H9 (cell line): Measurements from ENCODE around the gene OR13G1. TPM values are rescaled to one million over a fixed set of nuclear protein-coding genes. Genes with fewer than 3 reads are reported as not detected.

Source experiments
- DNase-seq: peaks from one replicate; pipeline ENCODE4 v3.0.0-alpha.2; 2017
- H2AFZ ChIP-seq: one replicate; pipeline ENCODE4 v1.6.1; 2013; ENCODE audit warnings: mild to moderate bottlenecking, low read length, control low read depth, moderate library complexity
- H2AK5ac ChIP-seq: 2 replicates; pipeline ENCODE4 v1.6.1; 2013; ENCODE audit warnings: low read length, control low read depth, mixed read lengths; ENCODE audit not compliant: insufficient read length
- H2BK120ac ChIP-seq: one replicate; pipeline ENCODE4 v1.6.1; 2013; ENCODE audit warnings: low read depth, mild to moderate bottlenecking, low read length, control low read depth, inconsistent platforms; ENCODE audit not compliant: poor library complexity, severe bottlenecking
- H2BK12ac ChIP-seq: 2 replicates; pipeline ENCODE4 v1.6.1; 2013; ENCODE audit warnings: low read length, control low read depth, mixed read lengths, low read depth; ENCODE audit not compliant: insufficient read length
- H2BK15ac ChIP-seq: 2 replicates; pipeline ENCODE4 v1.6.1; 2013; ENCODE audit warnings: low read depth, low read length, control low read depth
- H2BK20ac ChIP-seq: one replicate; pipeline ENCODE4 v1.6.1; 2013; ENCODE audit warnings: low read depth, mild to moderate bottlenecking, low read length, control low read depth, inconsistent platforms; ENCODE audit not compliant: poor library complexity, severe bottlenecking
- H2BK5ac ChIP-seq: 2 replicates; pipeline ENCODE4 v1.6.1; 2013; ENCODE audit warnings: low read length, control low read depth, mixed read lengths; ENCODE audit not compliant: insufficient read length
- H3K14ac ChIP-seq: 2 replicates; pipeline ENCODE4 v1.6.1; 2013; ENCODE audit warnings: low read length, control low read depth; ENCODE audit not compliant: insufficient read depth
- H3K18ac ChIP-seq: 2 replicates; pipeline ENCODE4 v1.6.1; 2013; ENCODE audit warnings: low read depth, mild to moderate bottlenecking, mixed read lengths, low read length, control low read depth; ENCODE audit not compliant: insufficient read length
- H3K23ac ChIP-seq: 2 replicates; pipeline ENCODE4 v1.6.1; 2013; ENCODE audit warnings: low read length, control low read depth, mixed read lengths, low read depth; ENCODE audit not compliant: insufficient read length
- H3K23me2 ChIP-seq: 2 replicates; pipeline ENCODE4 v1.6.1; 2013; ENCODE audit warnings: low read depth, mild to moderate bottlenecking, mixed read lengths, low read length, control low read depth; ENCODE audit not compliant: insufficient read length, poor library complexity, severe bottlenecking
- H3K27ac ChIP-seq: 2 replicates; pipeline ENCODE4 v1.5.1; 2013; ENCODE audit warnings: low read length, control low read depth, mixed read lengths, low read depth; ENCODE audit not compliant: insufficient read length
- H3K27me3 ChIP-seq: 2 replicates; pipeline ENCODE4 v1.6.1; 2013; ENCODE audit warnings: low read length, control low read depth, inconsistent platforms; ENCODE audit not compliant: insufficient read depth
- H3K4ac ChIP-seq: 2 replicates; pipeline ENCODE4 v1.6.1; 2013; ENCODE audit warnings: low read depth, mild to moderate bottlenecking, control low read depth, inconsistent platforms, low read length, moderate library complexity
- H3K4me1 ChIP-seq: 2 replicates; pipeline ENCODE4 v1.6.1; 2013; ENCODE audit warnings: low read length, control low read depth, inconsistent platforms; ENCODE audit not compliant: insufficient read depth
- H3K4me2 ChIP-seq: 2 replicates; pipeline ENCODE4 v1.6.1; 2013; ENCODE audit warnings: low read length, control low read depth, mixed read lengths; ENCODE audit not compliant: insufficient read length, insufficient read depth
- H3K56ac ChIP-seq: 2 replicates; pipeline ENCODE4 v1.6.1; 2013; ENCODE audit warnings: low read depth, mild to moderate bottlenecking, mixed read lengths, low read length, control low read depth; ENCODE audit not compliant: insufficient read length
- H3K79me1 ChIP-seq: 2 replicates; pipeline ENCODE4 v1.6.1; 2013; ENCODE audit warnings: low read depth, mild to moderate bottlenecking, moderate library complexity, low read length, control low read depth, inconsistent platforms; ENCODE audit not compliant: insufficient read depth, poor library complexity, severe bottlenecking
- H3K79me2 ChIP-seq: 2 replicates; pipeline ENCODE4 v1.6.1; 2013; ENCODE audit warnings: low read length, control low read depth, inconsistent platforms; ENCODE audit not compliant: insufficient read depth
- H3K9ac ChIP-seq: 2 replicates; pipeline ENCODE4 v1.6.1; 2013; ENCODE audit warnings: low read length, control low read depth, mixed read lengths; ENCODE audit not compliant: insufficient read length; ENCODE audit errors: extremely low read depth
- H3K9me3 ChIP-seq: one replicate; pipeline ENCODE4 v1.6.1; 2013; ENCODE audit warnings: low read depth, low read length, inconsistent platforms; ENCODE audit not compliant: control insufficient read depth
- H3T11ph ChIP-seq: one replicate; pipeline ENCODE4 v1.6.1; 2013; ENCODE audit warnings: mild to moderate bottlenecking, low read length, control low read depth, inconsistent platforms
- H4K20me1 ChIP-seq: one replicate; pipeline ENCODE4 v1.6.1; 2013; ENCODE audit not compliant: control insufficient read depth, insufficient read length, insufficient read depth
- H4K5ac ChIP-seq: 2 replicates; pipeline ENCODE4 v1.6.1; 2013; ENCODE audit warnings: low read depth, mild to moderate bottlenecking, mixed read lengths, low read length, control low read depth; ENCODE audit not compliant: insufficient read length
- H4K8ac ChIP-seq: replicated peaks from 2 replicates; pipeline ENCODE4 v1.6.1; 2013; ENCODE audit warnings: low read length, control low read depth, mixed read lengths, low read depth; ENCODE audit not compliant: insufficient read length
- H4K91ac ChIP-seq: 2 replicates; pipeline ENCODE4 v1.6.1; 2013; ENCODE audit warnings: low read depth, mild to moderate bottlenecking, moderate library complexity, mixed read lengths, low read length, control low read depth; ENCODE audit not compliant: insufficient read length
- H3K27ac Mint-ChIP-seq, 3 experiments: 2 replicates in 2 of 3; 3 replicates in 1 of 3; pipeline ENCODE4 v1.8.0; 2020 to 2021; ENCODE audit warnings: mixed read lengths in 3 of 3, mild to moderate bottlenecking in 1 of 3, moderate library complexity in 1 of 3
- H3K27me3 Mint-ChIP-seq: 2 replicates; pipeline ENCODE4 v1.8.0; 2021; ENCODE audit warnings: low read depth, mild to moderate bottlenecking, moderate library complexity, mixed read lengths
- H3K36me3 Mint-ChIP-seq, 3 experiments: 2 replicates in 2 of 3; 3 replicates in 1 of 3; pipeline ENCODE4 v1.8.0; 2020 to 2021; ENCODE audit warnings: low read depth in 3 of 3, mixed read lengths in 3 of 3; ENCODE audit not compliant: insufficient read depth in 1 of 3
- H3K4me1 Mint-ChIP-seq, 2 experiments: 2 replicates each; pipeline ENCODE4 v1.8.0; 2020; ENCODE audit warnings: mixed read lengths in 2 of 2
- H3K4me3 Mint-ChIP-seq, 2 experiments: 2 replicates in 1 of 2; 3 replicates in 1 of 2; pipeline ENCODE4 v1.8.0; 2020 to 2021; ENCODE audit warnings: mild to moderate bottlenecking in 2 of 2, mixed read lengths in 2 of 2, moderate library complexity in 1 of 2
- H3K9me3 Mint-ChIP-seq, 2 experiments: 2 replicates in 1 of 2; 3 replicates in 1 of 2; pipeline ENCODE4 v1.8.0; 2020; ENCODE audit warnings: mild to moderate bottlenecking in 2 of 2, mixed read lengths in 2 of 2, moderate library complexity in 1 of 2
- CTCF ChIP-seq: fragments of 200-600 bp; sonication (generic); conservative IDR thresholded peaks from 3 replicates; pipeline ENCODE4 v1.8.0; 2021; ENCODE audit warnings: antibody characterized with exemption, mild to moderate bottlenecking
- WGBS: extraction: QIAGEN DNeasy Blood & Tissue Kit; methylation state at CpG from one replicate; pipeline ENCODE4 v1.1.7; 2013; ENCODE audit warnings: missing lambda C conversion rate, low lambda C conversion rate, mixed read lengths; ENCODE audit not compliant: insufficient read length; ENCODE audit errors: extremely low coverage; 5-methylcytosine and 5-hydroxymethylcytosine counted together
- long read RNA-seq: library from polyadenylated mRNA; unstranded; transcript quantifications from one replicate; pipeline ENCODE4 v2.0.0, GENCODE V29; 2020
- total RNA-seq: library from RNA; stranded (reverse); gene quantifications from 2 replicates; pipeline ENCODE4 v1.2.1, GENCODE V29; 2021

OR13G1 gene
- total RNA-seq, result not detected in 2 replicates
- long read RNA-seq, result 0 reads

- no CpG with 5 or more reads among the region's 1 CpG for WGBS
- Histone ChIP-seq H3K18ac (no peak within 1 kb of the TSS), H3K4ac (no peak within 1 kb of the TSS), H3K79me1 (no peaks in the 10 kb centered on the region), H2BK15ac (no peak within 1 kb of the TSS), H2BK120ac (no peak within 1 kb of the TSS), H3K9me3 (no peaks in the 10 kb centered on the region), H3K14ac (no peak within 1 kb of the TSS), H3K79me2 (no peaks in the 10 kb centered on the region), H2AK5ac (no peak within 1 kb of the TSS), H2AFZ (no peak within 1 kb of the TSS), H3K4me1 (no peaks in the 10 kb centered on the region), H3K27me3 (no peaks in the 10 kb centered on the region), H3K23ac (no peak within 1 kb of the TSS), H3K23me2 (no peaks in the 10 kb centered on the region), H4K91ac (no peak within 1 kb of the TSS), H2BK20ac (no peak within 1 kb of the TSS), H3K56ac (no peak within 1 kb of the TSS), H4K20me1 (no peaks in the 10 kb centered on the region), H2BK5ac (no peak within 1 kb of the TSS), H4K5ac (no peak within 1 kb of the TSS), H3K9ac (no peak within 1 kb of the TSS), H2BK12ac (no peak within 1 kb of the TSS), H3T11ph (no peak within 1 kb of the TSS), H3K4me2 (no peak within 1 kb of the TSS), H3K27ac (no peak within 1 kb of the TSS), H4K8ac (no peak within 1 kb of the TSS)
- Mint-ChIP-seq H3K9me3 (no peaks in the 10 kb centered on the region; a peak in 1 of 5 replicates), H3K4me1 (no peaks in the 10 kb centered on the region), H3K36me3 (no peaks in the 10 kb centered on the region), H3K27ac (no peak within 1 kb of the TSS; a peak in 1 of 7 replicates), H3K4me3 (no peak within 1 kb of the TSS), H3K27me3 (no peaks in the 10 kb centered on the region; the same call in 1 of the 2 replicates)
- TF ChIP-seq CTCF, result no peak
- DNase-seq, result no peak
Measured at GRCh38 chr1:247679639-247680038, at the start of gene OR13G1. OR13G1 (minus strand) TSS chr1:247679739; CDS start chr1:247673041, 6,698 bp downstream.
